HCT116 (cell line): ENCODE data around the gene LZTS3. TPM values are rescaled to one million over a fixed set of nuclear protein-coding genes. Genes with fewer than 3 reads are reported as not detected.

Experiments
- ATAC-seq: fragments of 200-7000 bp; cut with Tn5 transposase; 2 replicates; pipeline ENCODE4 v1.9.1; 2020; ENCODE audit warnings: mild to moderate bottlenecking, moderate library complexity
- BruUV-seq: library from RNA; stranded (reverse); fragments of 400-500 nt; replicated peaks from 2 replicates; lab custom pipeline; 2021; lab: Mats Ljungman, UMichigan
- CTCF ChIA-PET: fragments of 300-600 bp; sonication (Branson Sonifier 250); formaldehyde crosslinking; loops from one replicate; lab custom pipeline; 2021; ENCODE audit warnings: antibody characterized with exemption; lab: Charles Lee
- POLR2A ChIA-PET: fragments of 300-600, 350-600 bp; sonication (Branson Sonifier 250); formaldehyde crosslinking; loops from one replicate; lab custom pipeline; 2021; ENCODE audit warnings: antibody characterized with exemption; lab: Charles Lee
- RAD21 ChIA-PET, 2 experiments: fragments of 300-600 bp; sonication (Branson Sonifier 250); formaldehyde crosslinking; loops; one replicate each; lab custom pipeline; 2023; ENCODE audit warnings: low total read pairs in 2 of 2; ENCODE audit not compliant: uncharacterized antibody in 2 of 2, unreplicated experiment in 2 of 2, low non-redundant PET in 1 of 2; lab: Charles Lee
- DNase-seq: peaks from one replicate; pipeline ENCODE4 v3.0.0-alpha.2; 2010; ENCODE audit warnings: low read depth, low spot score
- H2AFZ ChIP-seq: fragments of 200-600 bp; shearing (Covaris generic), sonication (generic); 2 replicates; pipeline ENCODE4 v1.6.1; 2017; ENCODE audit warnings: low read depth, mixed run types, mixed read lengths, antibody characterized with exemption, low read length; ENCODE audit not compliant: poor library complexity, severe bottlenecking
- H3K27ac ChIP-seq: 2 replicates; pipeline ENCODE4 v1.5.1; 2012; ENCODE audit warnings: low read depth, low read length
- H3K27me3 ChIP-seq: fragments of 200-600 bp; sonication (generic); 2 replicates; pipeline ENCODE4 v1.6.1; 2016; ENCODE audit warnings: mixed run types, low read length, mixed read lengths; ENCODE audit not compliant: insufficient read depth
- H3K36me3 ChIP-seq, 2 experiments: fragments of 200-500 bp in 1 of 2; fragments of 200-600 bp in 1 of 2; sonication (Bioruptor generic) in 1 of 2; sonication (generic) in 1 of 2; 2 replicates each; pipeline versions ENCODE4 v1.5.1 to v1.6.1; 2014 to 2016; ENCODE audit warnings: low read length in 2 of 2, inconsistent platforms in 1 of 2, mixed read lengths in 1 of 2, mixed run types in 1 of 2; ENCODE audit not compliant: insufficient read depth in 2 of 2, control insufficient read depth in 1 of 2
- H3K4me1 ChIP-seq, 2 experiments: fragments of 200-600 bp in 1 of 2; sonication (generic) in 1 of 2; 2 replicates each; pipeline versions ENCODE4 v1.5.1 to v1.6.1; 2012 to 2017; ENCODE audit warnings: low read length in 2 of 2, inconsistent platforms in 1 of 2, mild to moderate bottlenecking in 1 of 2, mixed read lengths in 1 of 2, mixed run types in 1 of 2, moderate library complexity in 1 of 2; ENCODE audit not compliant: insufficient read depth in 2 of 2, control insufficient read depth in 1 of 2
- H3K4me2 ChIP-seq: fragments of 200-600 bp; sonication (generic); 2 replicates; pipeline ENCODE4 v1.6.1; 2017; ENCODE audit warnings: mixed run types, low read length, mixed read lengths
- H3K4me3 ChIP-seq, 2 experiments: fragments of 200-600 bp in 1 of 2; sonication (generic) in 1 of 2; replicated peaks in 1 of 2; 2 replicates each; pipeline ENCODE4 v1.5.1; 2011 to 2016; ENCODE audit warnings: low read length in 2 of 2, control low read depth in 1 of 2, low read depth in 1 of 2, mild to moderate bottlenecking in 1 of 2, mixed read lengths in 1 of 2, mixed run types in 1 of 2
- H3K79me2 ChIP-seq: fragments of 200-600 bp; sonication (generic); 2 replicates; pipeline ENCODE4 v1.6.1; 2017; ENCODE audit warnings: mild to moderate bottlenecking, mixed run types, low read length, moderate library complexity, mixed read lengths; ENCODE audit not compliant: insufficient read depth
- H3K9ac ChIP-seq: fragments of 200-600 bp; sonication (generic); 2 replicates; pipeline ENCODE4 v1.6.1; 2016; ENCODE audit warnings: low read length, mixed read lengths
- H3K9me2 ChIP-seq: fragments of 200-600 bp; sonication (generic), shearing (Covaris generic); 2 replicates; pipeline ENCODE4 v1.6.1; 2017; ENCODE audit warnings: mixed run types, mild to moderate bottlenecking, moderate library complexity; ENCODE audit not compliant: insufficient read depth
- H3K9me3 ChIP-seq, 2 experiments: fragments of 200-500 bp in 1 of 2; fragments of 200-600 bp in 1 of 2; sonication (Bioruptor generic) in 1 of 2; sonication (generic) in 1 of 2; 2 replicates each; pipeline ENCODE4 v1.6.1; 2014 to 2017; ENCODE audit warnings: low read length in 2 of 2, mixed read lengths in 2 of 2, inconsistent platforms in 1 of 2, low read depth in 1 of 2, mild to moderate bottlenecking in 1 of 2, mixed run types in 1 of 2, moderate library complexity in 1 of 2; ENCODE audit not compliant: control insufficient read depth in 1 of 2, insufficient read depth in 1 of 2
- H4K20me1 ChIP-seq: fragments of 200-600 bp; sonication (generic), shearing (Covaris generic); 2 replicates; pipeline ENCODE4 v1.6.1; 2017; ENCODE audit warnings: mixed run types, mild to moderate bottlenecking, moderate library complexity; ENCODE audit not compliant: insufficient read depth
- CBX3 ChIP-seq: IDR thresholded peaks from 2 replicates; pipeline ENCODE4 v1.6.1; 2012; ENCODE audit warnings: low read depth
- EZH2 ChIP-seq: fragments of 200-600 bp; sonication (generic); IDR thresholded peaks from 2 replicates; pipeline ENCODE4 v1.6.1; 2017; ENCODE audit warnings: antibody characterized with exemption, mixed run types
- EZH2phosphoT487 ChIP-seq: fragments of 200-600 bp; IDR thresholded peaks from 2 replicates; pipeline ENCODE4 v1.6.1; 2018; ENCODE audit warnings: antibody characterized with exemption, borderline replicate concordance
- SIN3A ChIP-seq: IDR thresholded peaks from 2 replicates; pipeline ENCODE4 v1.6.1; 2012; ENCODE audit warnings: low read depth
- YY1 ChIP-seq: IDR thresholded peaks from 2 replicates; pipeline ENCODE4 v1.6.1; 2011; ENCODE audit warnings: low read length, low read depth, moderate library complexity, mild to moderate bottlenecking; ENCODE audit not compliant: insufficient replicate concordance; ENCODE audit errors: extremely low read depth
- intact Hi-C: fragments of 100-400 bp; cut with micrococcal nuclease; formaldehyde crosslinking; loops from 2 replicates; pipeline ENCODE4 v1.10.0; 2022
- total RNA-seq: library from RNA; stranded (reverse); gene quantifications from one replicate; pipeline ENCODE4 v1.2.1, GENCODE V29; 2021; ENCODE audit not compliant: unreplicated experiment

The LZTS3 gene
- total RNA-seq, 1 experiment from 2014 or later = 5.2 TPM

DNA sequence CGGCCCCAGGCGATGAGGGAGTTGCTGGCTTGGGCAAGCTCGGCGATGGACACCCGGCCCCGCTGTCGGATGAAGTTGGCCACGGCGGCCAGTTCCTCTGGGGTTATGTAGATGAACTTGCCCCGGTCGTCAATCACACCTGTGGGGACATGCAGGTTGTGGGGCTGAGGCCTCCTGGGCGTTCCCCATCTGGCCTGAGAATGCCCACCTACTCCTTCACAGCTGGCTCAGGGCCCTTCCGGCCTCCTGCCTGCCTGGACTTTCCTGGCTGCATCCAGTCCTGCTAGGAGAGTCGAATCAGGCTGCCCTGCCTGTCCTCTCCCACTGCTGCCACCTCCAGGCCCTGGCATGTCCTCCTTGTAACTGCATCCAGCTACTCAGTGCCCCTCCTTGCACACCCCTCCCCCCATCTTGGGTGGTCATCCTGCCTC is 17.3 kb upstream of the LZTS3 start:
- no peaks in the 10 kb centered on the region for H3K27me3 ChIP-seq
- no TSS peak for BruUV-seq
- intact Hi-C loops = no loop called here
- ChIA-PET POLR2A (no interaction called here), CTCF (no interaction called here), RAD21 (no interaction called here)
- H3K9me2 ChIP-seq = no peaks in the 10 kb centered on the region
- no peaks in the 10 kb centered on the region for H3K4me1 ChIP-seq
- TF ChIP-seq EZH2phosphoT487 = no peak
- no peak for TF ChIP-seq YY1
- no peak for TF ChIP-seq EZH2
- no peak for TF ChIP-seq SIN3A
- H3K4me3 ChIP-seq = no peak overlapping the region
- H3K79me2 ChIP-seq = no peaks in the 10 kb centered on the region
- peaks cover 23 to 30% of the 10 kb centered on the region in 2 experiments; a peak in 3 of 4 replicates for H3K36me3 ChIP-seq
- H3K27ac ChIP-seq = no peak overlapping the region
- ATAC-seq = no peak
- no peaks in the 10 kb centered on the region for H4K20me1 ChIP-seq
- H3K4me2 ChIP-seq = no peak overlapping the region
- no peak for DNase-seq
- H3K9ac ChIP-seq = no peak overlapping the region
- no peaks in the 10 kb centered on the region for H3K9me3 ChIP-seq
- H2AFZ ChIP-seq = no peak overlapping the region

- Histone ChIP-seq H3K4me2 (no peak overlapping the region), H3K9me2 (no peaks in the 10 kb centered on the region), H3K9me3 (no peaks in the 10 kb centered on the region), H4K20me1 (no peaks in the 10 kb centered on the region), H2AFZ (no peak overlapping the region), H3K36me3 (peaks cover 14 to 21% of the 10 kb centered on the region in 2 experiments; a peak in 3 of 4 replicates), H3K4me3 (no peak overlapping the region), H3K79me2 (no peaks in the 10 kb centered on the region), H3K27me3 (no peaks in the 10 kb centered on the region), H3K9ac (no peak overlapping the region), H3K27ac (no peak overlapping the region), H3K4me1 (no peaks in the 10 kb centered on the region)
- RAD21 ChIA-PET = interaction anchor here in 1 of 2 experiments (0.7 kb wide), 1 partner anchor 61 kb away, joined by 3 read pairs; no protein-coding TSS in a partner anchor
- no peak for ATAC-seq
- no peak for TF ChIP-seq EZH2
- TF ChIP-seq SIN3A = no peak
- TF ChIP-seq CBX3 = no peak
- DNase-seq = no peak
- intact Hi-C loops = no loop called here
- CTCF ChIA-PET = no interaction called here
- POLR2A ChIA-PET = no interaction called here
- no TSS peak for BruUV-seq
These were observed 16.3 kb upstream of the LZTS3 start for GRCh38 chr20:3189561-3190131.
